ENCODE data around the gene CCHCR1.

GRCh38 chr6:31135710-31136109 is 21.9 kb downstream of the CCHCR1 start:
- no peak for TF ChIP-seq CTCF (IDR thresholded peaks at IDR 0.05)
- TF ChIP-seq POLR2A (IDR thresholded peaks at IDR 0.05) = no peak

Measured in body of pancreas (tissue), 4 donors.